ENCODE data around the gene OMP.

The OMP gene

GRCh38 chr11:77113382-77114088 lies 10.9 kb downstream of the OMP start:
- TF ChIP-seq CTCF (IDR thresholded peaks at IDR 0.05; ENCODE audit: insufficient read depth, low read length, missing control alignments), result peak; percentile 58
- no peak for DNase-seq (ENCODE audit: low read depth, low spot score)

GRCh38 chr11:77114089-77114463 lies 11.4 kb downstream of the OMP start:
- CTCF ChIA-PET, result interaction anchor here (1.1 to 17.5 kb wide), 18 partner anchors 9 to 506 kb away, joined by 3 to 273 read pairs (median 4); partner anchors contain the start of gene MYO7A
- DNase-seq (ENCODE audit: low read depth, low spot score), result no peak
- POLR2A ChIA-PET, result no interaction called here
- TF ChIP-seq CTCF (IDR thresholded peaks at IDR 0.05; ENCODE audit: insufficient read depth, low read length, missing control alignments), result no peak
- no peak overlapping the region for H3K4me3 ChIP-seq (ENCODE audit: low read depth, low read length)

More at GRCh38 chr11:77113382-77114088, 10.9 kb downstream of the OMP start:
- CTCF ChIA-PET, result interaction anchor here (0.9 to 17.5 kb wide), 17 partner anchors 9 to 506 kb away, joined by 3 to 273 read pairs (median 4); partner anchors contain the start of gene MYO7A
- POLR2A ChIA-PET, result interaction anchor here (1.1 kb wide), 1 partner anchor 60 kb away, joined by 3 read pairs; no protein-coding TSS in a partner anchor
- no peak overlapping the region for H3K4me3 ChIP-seq (ENCODE audit: low read depth, low read length)

GRCh38 chr11:77115181-77115611 lies 12.6 kb downstream of the OMP start:
- ChIA-PET POLR2A (interaction anchor here (0.6 kb wide), 1 partner anchor 183 kb away, joined by 3 read pairs; no protein-coding TSS in a partner anchor), CTCF (interaction anchor here (0.9 to 17.5 kb wide), 13 partner anchors 10 to 433 kb away, joined by 3 to 273 read pairs (median 6); partner anchors contain the start of gene MYO7A)
- DNase-seq (ENCODE audit: low read depth, low spot score), result no peak
- TF ChIP-seq CTCF (IDR thresholded peaks at IDR 0.05; ENCODE audit: insufficient read depth, low read length, missing control alignments), result peak; percentile 4
- no peak overlapping the region for H3K4me3 ChIP-seq (ENCODE audit: low read depth, low read length)

GRCh38 chr11:77115956-77116355 lies 13.3 kb downstream of the OMP start:
- POLR2A ChIA-PET, result interaction anchor here (0.6 kb wide), 1 partner anchor 183 kb away, joined by 3 read pairs; no protein-coding TSS in a partner anchor

GRCh38 chr11:77117492-77117891 lies 14.9 kb downstream of the OMP start:
- CTCF ChIA-PET, result interaction anchor here (1.2 to 14.0 kb wide), 5 partner anchors 8 to 70 kb away, joined by 3 to 209 read pairs (median 5); partner anchors contain the start of gene MYO7A
- POLR2A ChIA-PET, result no interaction called here
- DNase-seq (ENCODE audit: low read depth, low spot score), result no peak

More at GRCh38 chr11:77115956-77116355, 13.3 kb downstream of the OMP start:
- DNase-seq (ENCODE audit: low read depth, low spot score), result no peak
- TF ChIP-seq CTCF (IDR thresholded peaks at IDR 0.05; ENCODE audit: insufficient read depth, low read length, missing control alignments), result no peak
- no peak overlapping the region for H3K4me3 ChIP-seq (ENCODE audit: low read depth, low read length)
- CTCF ChIA-PET, result interaction anchor here (1.4 to 17.5 kb wide), 6 partner anchors 9 to 433 kb away, joined by 4 to 273 read pairs (median 10); partner anchors contain the start of gene MYO7A

More at GRCh38 chr11:77117492-77117891, 14.9 kb downstream of the OMP start:
- no peak for TF ChIP-seq CTCF (IDR thresholded peaks at IDR 0.05; ENCODE audit: insufficient read depth, low read length, missing control alignments)
- H3K4me3 ChIP-seq (ENCODE audit: low read depth, low read length), result no peak overlapping the region
